Retinal pigment epithelial cell (primary cell): Measurements from ENCODE around the gene SOX1.

Experiments used
- DNase-seq: peaks from one replicate; pipeline ENCODE4 v3.0.0-alpha.2; 2010; ENCODE audit warnings: low read depth
- H3K4me3 ChIP-seq: 2 replicates; pipeline ENCODE4 v1.5.1; 2011; ENCODE audit warnings: mild to moderate bottlenecking, low read length, control low read depth, moderate library complexity
- CTCF ChIP-seq: conservative IDR thresholded peaks from 2 replicates; pipeline ENCODE4 v1.5.1; 2011; ENCODE audit warnings: low read depth, low read length, control low read depth, inconsistent platforms

Gene SOX1

GRCh38 chr13:112062571-112063570 lies 4.1 kb upstream of the SOX1 start:
- no peak for TF ChIP-seq CTCF
- DNase-seq: no peak
- H3K4me3 ChIP-seq: no peak overlapping the region

- DNase-seq: no peak
- no peak for TF ChIP-seq CTCF
- H3K4me3 ChIP-seq: no peak overlapping the region
Measured at GRCh38 chr13:112063807-112064206, 3.1 kb upstream of the SOX1 start.

- TF ChIP-seq CTCF: no peak
- no peak for DNase-seq
Measured at GRCh38 chr13:112064222-112064621, 2.7 kb upstream of the SOX1 start.

GRCh38 chr13:112065521-112065866 lies 1.5 kb upstream of the SOX1 start:
- no peak for TF ChIP-seq CTCF
- DNase-seq: no peak

More at GRCh38 chr13:112064222-112064621, 2.7 kb upstream of the SOX1 start:
- no peak overlapping the region for H3K4me3 ChIP-seq

GRCh38 chr13:112065867-112066623 lies 904 bp upstream of the SOX1 start:
- DNase-seq: no peak
- no peak overlapping the region for H3K4me3 ChIP-seq
- no peak for TF ChIP-seq CTCF

More at GRCh38 chr13:112065521-112065866, 1.5 kb upstream of the SOX1 start:
- H3K4me3 ChIP-seq: no peak overlapping the region

GRCh38 chr13:112066624-112067004 lies 335 bp upstream of the SOX1 start:
- no peak for DNase-seq
- no peak for TF ChIP-seq CTCF
- no peak overlapping the region for H3K4me3 ChIP-seq
